T-helper 2 cell (primary cell): Measurements from ENCODE around the gene PIK3AP1.

Experiments used
- DNase-seq, 5 experiments: peaks; one replicate each; pipeline versions ENCODE4 v3.0.0 to v3.0.0-alpha.2; 2012 to 2022

Gene PIK3AP1

GRCh38 chr10:96671211-96671890 is 49.0 kb downstream of the PIK3AP1 start:
- peak in 1 of 5 experiments; percentile 29 for DNase-seq

GRCh38 chr10:96670786-96671185 is 49.5 kb downstream of the PIK3AP1 start:
- peak in 1 of 5 experiments; percentile 25 for DNase-seq

GRCh38 chr10:96667401-96667800 is 52.9 kb downstream of the PIK3AP1 start:
- no peak for DNase-seq

- no peak for DNase-seq
Observed at GRCh38 chr10:96666741-96667140, 53.6 kb downstream of the PIK3AP1 start.

GRCh38 chr10:96665306-96665705 is 55.0 kb downstream of the PIK3AP1 start:
- DNase-seq, result no peak

- DNase-seq, result peak in 1 of 5 experiments; percentile 52
Observed at GRCh38 chr10:96664563-96664962, 55.8 kb downstream of the PIK3AP1 start.

- DNase-seq, result no peak
Observed at GRCh38 chr10:96663797-96664196, 56.5 kb downstream of the PIK3AP1 start.

- no peak for DNase-seq
Observed at GRCh38 chr10:96661632-96662031, 58.7 kb downstream of the PIK3AP1 start.

GRCh38 chr10:96660297-96660696 is 60.0 kb downstream of the PIK3AP1 start:
- DNase-seq, result no peak

- DNase-seq, result no peak
Observed at GRCh38 chr10:96658844-96659243, 61.5 kb downstream of the PIK3AP1 start.

- DNase-seq, result no peak
Observed at GRCh38 chr10:96657385-96657784, 62.9 kb downstream of the PIK3AP1 start.

GRCh38 chr10:96656839-96657238 is 63.5 kb downstream of the PIK3AP1 start:
- DNase-seq, result no peak

GRCh38 chr10:96656198-96656577 is 64.1 kb downstream of the PIK3AP1 start:
- no peak for DNase-seq

GRCh38 chr10:96655461-96656197 is 64.7 kb downstream of the PIK3AP1 start:
- DNase-seq, result no peak

- peak in 2 of 5 experiments; percentile 76 to 77 for DNase-seq
Observed at GRCh38 chr10:96651998-96652431, 68.3 kb downstream of the PIK3AP1 start.

- peak in 1 of 5 experiments; percentile 36 for DNase-seq
Observed at GRCh38 chr10:96650958-96651357, 69.4 kb downstream of the PIK3AP1 start.

- DNase-seq, result peak in 1 of 5 experiments; percentile 39
Observed at GRCh38 chr10:96648297-96648696, 72.0 kb downstream of the PIK3AP1 start.

- DNase-seq, result no peak
Observed at GRCh38 chr10:96647466-96647865, 72.8 kb downstream of the PIK3AP1 start.

GRCh38 chr10:96646751-96647166 is 73.6 kb downstream of the PIK3AP1 start:
- peak in 1 of 5 experiments; percentile 52 for DNase-seq

- no peak for DNase-seq
Observed at GRCh38 chr10:96646301-96646700, 74.0 kb downstream of the PIK3AP1 start.

- no peak for DNase-seq
Observed at GRCh38 chr10:96645191-96645721, 75.1 kb downstream of the PIK3AP1 start.

GRCh38 chr10:96643920-96644319 is 76.4 kb downstream of the PIK3AP1 start:
- DNase-seq, result no peak

GRCh38 chr10:96642973-96643372 is 77.3 kb downstream of the PIK3AP1 start:
- DNase-seq, result peak in 4 of 5 experiments; percentile 6 to 73 (median 22)

- DNase-seq, result no peak
Observed at GRCh38 chr10:96642530-96642929, 77.8 kb downstream of the PIK3AP1 start.
